RWPE2 (cell line): ENCODE measurements around the gene WNT11.

Experiments
- ATAC-seq: fragments of 200-7000 bp; cut with Tn5 transposase; 3 replicates; pipeline ENCODE4 v1.9.1; 2021; ENCODE audit warnings: low read depth
- DNase-seq: peaks from one replicate; pipeline ENCODE4 v3.0.0-alpha.2; 2020; ENCODE audit warnings: low spot score
- H3K27ac ChIP-seq: fragments of 450-650 bp; 2 replicates; pipeline ENCODE4 v1.5.1; 2017; ENCODE audit warnings: mild to moderate bottlenecking; ENCODE audit not compliant: poor library complexity, severe bottlenecking
- H3K27me3 ChIP-seq: fragments of 250-450 bp; sonication (Bioruptor Pico); 2 replicates; pipeline ENCODE4 v1.5.1; 2021; ENCODE audit warnings: mild to moderate bottlenecking, moderate library complexity; ENCODE audit not compliant: insufficient read depth, poor library complexity, severe bottlenecking
- H3K36me3 ChIP-seq: fragments of 250-450 bp; sonication (Bioruptor Pico); 2 replicates; pipeline ENCODE4 v1.5.1; 2020; ENCODE audit warnings: low read depth, mild to moderate bottlenecking, moderate library complexity
- H3K4me1 ChIP-seq: fragments of 250-450 bp; sonication (Bioruptor Pico); 2 replicates; pipeline ENCODE4 v1.5.1; 2021; ENCODE audit warnings: mild to moderate bottlenecking, moderate library complexity; ENCODE audit not compliant: insufficient read depth, poor library complexity, severe bottlenecking
- H3K4me3 ChIP-seq: fragments of 250-450 bp; sonication (Bioruptor Pico); 2 replicates; pipeline ENCODE4 v1.5.1; 2021; ENCODE audit warnings: mild to moderate bottlenecking, moderate library complexity; ENCODE audit not compliant: severe bottlenecking
- H3K9me3 ChIP-seq: fragments of 250-450 bp; sonication (Bioruptor Pico); 2 replicates; pipeline ENCODE4 v1.5.1; 2021; ENCODE audit warnings: mild to moderate bottlenecking, moderate library complexity; ENCODE audit not compliant: severe bottlenecking
- CTCF ChIP-seq: fragments of 450-650 bp; IDR thresholded peaks from one replicate; pipeline ENCODE4 v1.5.1; 2017; ENCODE audit warnings: mild to moderate bottlenecking, moderate library complexity; ENCODE audit not compliant: poor library complexity, severe bottlenecking

Gene WNT11

GRCh38 chr11:76212086-76213035 is 6.1 kb upstream of the WNT11 start:
- Histone ChIP-seq H3K4me1 (peaks cover 2% of the 10 kb centered on the region), H3K27me3 (peaks cover 40% of the 10 kb centered on the region), H3K4me3 (no peak overlapping the region), H3K36me3 (no peaks in the 10 kb centered on the region), H3K9me3 (no peaks in the 10 kb centered on the region), H3K27ac (no peak overlapping the region)
- TF ChIP-seq CTCF = no peak
- DNase-seq (no peak), ATAC-seq (no peak)

GRCh38 chr11:76210931-76211851 is 4.9 kb upstream of the WNT11 start:
- H3K27ac ChIP-seq = no peak overlapping the region
- peaks cover 2% of the 10 kb centered on the region for H3K4me1 ChIP-seq
- H3K9me3 ChIP-seq = no peaks in the 10 kb centered on the region
- H3K36me3 ChIP-seq = no peaks in the 10 kb centered on the region
- H3K4me3 ChIP-seq = peak overlapping the region; percentile 37
- no peak for TF ChIP-seq CTCF
- no peak for DNase-seq
- no peak for ATAC-seq
- H3K27me3 ChIP-seq = peaks cover 52% of the 10 kb centered on the region

GRCh38 chr11:76209973-76210930 is 4.0 kb upstream of the WNT11 start:
- Histone ChIP-seq H3K27me3 (peaks cover 60% of the 10 kb centered on the region), H3K9me3 (no peaks in the 10 kb centered on the region), H3K36me3 (no peaks in the 10 kb centered on the region), H3K27ac (no peak overlapping the region), H3K4me3 (peak overlapping the region; percentile 37), H3K4me1 (peaks cover 2% of the 10 kb centered on the region)
- no peak for TF ChIP-seq CTCF
- peak; percentile 47 for ATAC-seq
- DNase-seq = no peak

GRCh38 chr11:76209375-76209972 is 3.2 kb upstream of the WNT11 start:
- TF ChIP-seq CTCF = no peak
- H3K4me1 ChIP-seq = peaks cover 2% of the 10 kb centered on the region
- H3K27me3 ChIP-seq = peaks cover 60% of the 10 kb centered on the region
- H3K4me3 ChIP-seq = peak overlapping the region; percentile 37
- H3K27ac ChIP-seq = no peak overlapping the region
- H3K36me3 ChIP-seq = no peaks in the 10 kb centered on the region
- no peak for DNase-seq
- no peaks in the 10 kb centered on the region for H3K9me3 ChIP-seq
- peak; percentile 5 for ATAC-seq
